Spinal cord (tissue), 10 donors: ENCODE data around the gene MARS1. TPM values are rescaled to one million over a fixed set of nuclear protein-coding genes. Genes with fewer than 3 reads are reported as not detected.

ENCODE experiments used
- DNase-seq, 6 donors: peaks; one replicate each; pipeline versions ENCODE4 v3.0.0 to v3.0.0-alpha.2; 2013 to 2015; ENCODE audit warnings: low spot score in 6 of 6, low read depth in 4 of 6
- H3K27ac ChIP-seq: one replicate; pipeline ENCODE4 v1.5.1; 2013; ENCODE audit warnings: low read depth, low read length, control low read depth
- H3K27me3 ChIP-seq: one replicate; pipeline ENCODE4 v1.6.1; 2013; ENCODE audit warnings: low read length; ENCODE audit not compliant: control insufficient read depth, insufficient read depth
- H3K36me3 ChIP-seq: one replicate; pipeline ENCODE4 v1.6.1; 2013; ENCODE audit warnings: low read length; ENCODE audit not compliant: control insufficient read depth, insufficient read depth
- H3K4me1 ChIP-seq: one replicate; pipeline ENCODE4 v1.6.1; 2013; ENCODE audit warnings: low read length; ENCODE audit not compliant: control insufficient read depth, insufficient read depth
- H3K4me3 ChIP-seq: one replicate; pipeline ENCODE4 v1.5.1; 2013; ENCODE audit warnings: low read depth, low read length, control low read depth
- H3K9me3 ChIP-seq: one replicate; pipeline ENCODE4 v1.6.1; 2013; ENCODE audit warnings: low read length; ENCODE audit not compliant: control insufficient read depth, insufficient read depth
- WGBS: methylation state at CpG from one replicate; pipeline ENCODE4 v1.1.5; 2013; ENCODE audit warnings: missing lambda C conversion rate; ENCODE audit not compliant: insufficient coverage; 5-methylcytosine and 5-hydroxymethylcytosine counted together
- polyA plus RNA-seq, 2 donors: library from polyadenylated mRNA; unstranded; fragments of 120-200 nt; gene quantifications; one replicate each; pipeline ENCODE4 v1.2.1, GENCODE V29; 2013; ENCODE audit not compliant: insufficient read length in 2 of 2
- total RNA-seq, 2 donors: library from RNA; depleted of rRNA in 1 of 2; stranded (reverse); fragments of 120-200 nt in 1 of 2; fragments of >200 nt in 1 of 2; gene quantifications; one replicate each; pipeline versions ENCODE4 v1.2.3 to v1.2.4, GENCODE V29; 2013 to 2014
- donor health status: healthy.

Gene MARS1
- total and polyA plus RNA-seq, 4 donors = 68.6 to 203 (median 143) TPM

GRCh38 chr12:57547288-57548012 is 59.6 kb downstream of the MARS1 start:
- 0% methylated on average over 1 of the region's 9 CpGs for WGBS
- no peak for DNase-seq
- H3K4me3 ChIP-seq = peak overlapping the region; percentile 99
- no peak overlapping the region for H3K27ac ChIP-seq
- H3K4me1 ChIP-seq = peaks cover 35% of the 10 kb centered on the region
- H3K36me3 ChIP-seq = no peaks in the 10 kb centered on the region
- H3K27me3 ChIP-seq = peaks cover 9% of the 10 kb centered on the region
- H3K9me3 ChIP-seq = no peaks in the 10 kb centered on the region

GRCh38 chr12:57548013-57548315 is 60.1 kb downstream of the MARS1 start:
- H3K4me3 ChIP-seq = no peak overlapping the region
- H3K27me3 ChIP-seq = peaks cover 9% of the 10 kb centered on the region
- no CpG with 5 or more reads among the region's 2 CpGs for WGBS
- no peak for DNase-seq
- H3K27ac ChIP-seq = no peak overlapping the region
- H3K4me1 ChIP-seq = peaks cover 40% of the 10 kb centered on the region
- H3K9me3 ChIP-seq = no peaks in the 10 kb centered on the region
- no peaks in the 10 kb centered on the region for H3K36me3 ChIP-seq

- H3K27me3 ChIP-seq = peaks cover 9% of the 10 kb centered on the region
- H3K36me3 ChIP-seq = no peaks in the 10 kb centered on the region
- no peaks in the 10 kb centered on the region for H3K9me3 ChIP-seq
- WGBS = no CpG with 5 or more reads among the region's 2 CpGs
- H3K4me3 ChIP-seq = no peak overlapping the region
- DNase-seq = no peak
- H3K27ac ChIP-seq = no peak overlapping the region
- peaks cover 45% of the 10 kb centered on the region for H3K4me1 ChIP-seq
These were observed 60.6 kb downstream of the MARS1 start for GRCh38 chr12:57548488-57548887.

GRCh38 chr12:57549203-57549908 is 61.5 kb downstream of the MARS1 start:
- no peak for DNase-seq
- no peaks in the 10 kb centered on the region for H3K36me3 ChIP-seq
- no peak overlapping the region for H3K27ac ChIP-seq
- WGBS = 19% methylated on average over 8 of the region's 13 CpGs
- H3K4me1 ChIP-seq = peaks cover 45% of the 10 kb centered on the region
- peaks cover 9% of the 10 kb centered on the region for H3K27me3 ChIP-seq
- H3K4me3 ChIP-seq = peak overlapping the region; percentile 28
- H3K9me3 ChIP-seq = no peaks in the 10 kb centered on the region

- DNase-seq = peak in 2 of 6 donors; percentile 87 to 91
- Histone ChIP-seq H3K4me1 (peaks cover 45% of the 10 kb centered on the region), H3K9me3 (no peaks in the 10 kb centered on the region), H3K27ac (peak within 1 kb of the TSS; percentile 44), H3K27me3 (peaks cover 9% of the 10 kb centered on the region), H3K36me3 (no peaks in the 10 kb centered on the region), H3K4me3 (peak within 1 kb of the TSS; percentile 68)
- WGBS = under 1% methylated on average over 49 of the region's 52 CpGs
These were observed 62.2 kb downstream of the MARS1 start, which contains the start of gene KIF5A for GRCh38 chr12:57549909-57550640. TSS of gene KIF5A (plus strand) at chr12:57550044. CDS start at chr12:57550272, 228 bp downstream.

- peaks cover 9% of the 10 kb centered on the region for H3K27me3 ChIP-seq
These were observed 63.0 kb downstream of the MARS1 start for GRCh38 chr12:57550641-57551549.

GRCh38 chr12:57551637-57552305 is 63.9 kb downstream of the MARS1 start:
- no peak overlapping the region for H3K27ac ChIP-seq

More at GRCh38 chr12:57550641-57551549, 63.0 kb downstream of the MARS1 start:
- no peak overlapping the region for H3K27ac ChIP-seq
- peak overlapping the region; percentile 68 for H3K4me3 ChIP-seq
- no peaks in the 10 kb centered on the region for H3K9me3 ChIP-seq
- peaks cover 41% of the 10 kb centered on the region for H3K4me1 ChIP-seq
- no peaks in the 10 kb centered on the region for H3K36me3 ChIP-seq
- no peak for DNase-seq
- WGBS = no CpG with 5 or more reads among the region's 7 CpGs

GRCh38 chr12:57552306-57552651 is 64.4 kb downstream of the MARS1 start:
- Histone ChIP-seq H3K4me1 (peaks cover 34% of the 10 kb centered on the region), H3K27ac (no peak overlapping the region), H3K9me3 (no peaks in the 10 kb centered on the region), H3K36me3 (peaks cover 5% of the 10 kb centered on the region), H3K27me3 (peaks cover 9% of the 10 kb centered on the region), H3K4me3 (peak overlapping the region; percentile 2)
- DNase-seq = peak in 1 of 6 donors; percentile 20
- WGBS = no CpG with 5 or more reads among the region's 2 CpGs

More at GRCh38 chr12:57551637-57552305, 63.9 kb downstream of the MARS1 start:
- WGBS = 50% methylated on average over 1 of the region's 3 CpGs
- H3K4me1 ChIP-seq = peaks cover 34% of the 10 kb centered on the region
- no peaks in the 10 kb centered on the region for H3K9me3 ChIP-seq
- peak in 1 of 6 donors; percentile 10 for DNase-seq
- peaks cover 5% of the 10 kb centered on the region for H3K36me3 ChIP-seq
- peak overlapping the region; percentile 68 for H3K4me3 ChIP-seq
- peaks cover 9% of the 10 kb centered on the region for H3K27me3 ChIP-seq
